Activated T-helper 1 cell treated with anti-CD3 and anti-CD28 coated beads, Interleukin-12 subunit alpha, Interleukin-12 subunit beta, Interleukin-2, Interleukin-4 antibody, amounts not matched to agents 30 ng/mL and 10 ng/mL and 1 ng/mL, durations not matched to agents 14 hours and 24 hours and 36 hours (primary cell): ENCODE results near the gene GRK3. TPM values are rescaled to one million over a fixed set of nuclear protein-coding genes. Genes with fewer than 3 reads are reported as not detected.
"Not testable (repeated sequence)": the region's sequence is repeated elsewhere in the genome, so short reads cannot be mapped to it uniquely, and the experiment has no call there.

Experiments
- DNase-seq: peaks from one replicate; pipeline ENCODE4 v3.0.0; 2021; ENCODE audit warnings: low spot score
- H3K27ac Mint-ChIP-seq: one replicate; pipeline ENCODE4 v1.8.0; 2021; ENCODE audit warnings: mild to moderate bottlenecking, mixed read lengths
- H3K27me3 Mint-ChIP-seq: one replicate; pipeline ENCODE4 v1.8.0; 2022; ENCODE audit warnings: mild to moderate bottlenecking, moderate library complexity, mixed read lengths; ENCODE audit not compliant: insufficient read depth
- H3K36me3 Mint-ChIP-seq: one replicate; pipeline ENCODE4 v1.8.0; 2021; ENCODE audit warnings: low read depth, mixed read lengths
- H3K4me1 Mint-ChIP-seq: one replicate; pipeline ENCODE4 v1.8.0; 2021; ENCODE audit warnings: low read depth, mixed read lengths
- H3K4me3 Mint-ChIP-seq: one replicate; pipeline ENCODE4 v1.8.0; 2021; ENCODE audit warnings: mild to moderate bottlenecking, moderate library complexity, mixed read lengths
- H3K9me3 Mint-ChIP-seq: one replicate; pipeline ENCODE4 v1.8.0; 2021; ENCODE audit warnings: mixed read lengths
- intact Hi-C: fragments of 100-400 bp; cut with micrococcal nuclease; formaldehyde crosslinking; loops from one replicate; pipeline ENCODE4 v1.15.1; 2024
- total RNA-seq: library from RNA; stranded (reverse); gene quantifications from 2 replicates; pipeline ENCODE4 v1.2.3, GENCODE V29; 2022

The GRK3 gene
- total RNA-seq, 1 donor from 2014 or later = 33.0 TPM

DNA sequence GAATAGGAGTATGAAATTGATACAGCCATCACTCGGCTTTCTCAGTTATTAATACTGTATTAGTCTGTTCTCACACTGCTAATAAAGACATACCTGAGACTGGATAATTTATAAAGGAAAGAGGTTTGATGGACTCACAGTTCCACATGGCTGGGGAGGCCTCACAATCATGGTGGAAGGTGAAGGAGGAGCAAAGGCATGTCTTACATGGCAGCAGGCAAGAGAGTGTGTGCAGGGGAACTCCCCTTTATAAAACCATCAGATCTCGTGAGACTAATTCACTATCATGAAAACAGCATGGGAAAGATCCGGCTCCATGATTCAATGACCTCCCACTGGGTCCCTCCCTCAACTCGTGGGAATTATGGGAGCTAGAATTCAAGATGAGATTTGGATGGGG lies 25.2 kb downstream of the GRK3 start:
- peaks cover 20% of the 10 kb centered on the region for H3K4me1 Mint-ChIP-seq
- peaks cover 27% of the 10 kb centered on the region for H3K36me3 Mint-ChIP-seq
- intact Hi-C loops, H3K27me3 Mint-ChIP-seq, DNase-seq, H3K4me3 Mint-ChIP-seq, H3K27ac Mint-ChIP-seq: not testable (repeated sequence)
- H3K9me3 Mint-ChIP-seq = peaks cover 15% of the 10 kb centered on the region

DNA sequence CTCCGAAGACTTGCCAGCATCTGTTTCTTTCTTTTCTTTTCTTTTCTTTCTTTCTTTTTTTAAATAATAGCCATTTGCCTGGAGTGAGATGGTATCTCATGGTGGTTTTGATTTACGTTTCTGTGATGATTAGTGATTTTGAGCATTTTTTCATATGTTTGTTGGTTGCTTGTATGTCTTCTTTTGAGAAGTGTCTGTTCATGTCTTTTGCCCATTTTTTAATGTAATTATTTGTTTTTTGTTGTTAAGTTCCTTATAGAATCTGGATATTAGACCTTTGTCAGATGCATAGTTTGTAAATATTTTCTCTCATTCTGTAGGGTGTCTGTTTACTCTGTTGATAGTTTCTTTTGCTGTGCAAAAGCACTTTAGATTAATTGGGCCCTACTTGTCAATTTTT lies 28.8 kb downstream of the GRK3 start:
- H3K27ac Mint-ChIP-seq, H3K4me3 Mint-ChIP-seq, DNase-seq, intact Hi-C loops, H3K27me3 Mint-ChIP-seq: not testable (repeated sequence)
- peaks cover 16% of the 10 kb centered on the region for H3K4me1 Mint-ChIP-seq
- peaks cover 30% of the 10 kb centered on the region for H3K9me3 Mint-ChIP-seq
- peaks cover 44% of the 10 kb centered on the region for H3K36me3 Mint-ChIP-seq

DNA sequence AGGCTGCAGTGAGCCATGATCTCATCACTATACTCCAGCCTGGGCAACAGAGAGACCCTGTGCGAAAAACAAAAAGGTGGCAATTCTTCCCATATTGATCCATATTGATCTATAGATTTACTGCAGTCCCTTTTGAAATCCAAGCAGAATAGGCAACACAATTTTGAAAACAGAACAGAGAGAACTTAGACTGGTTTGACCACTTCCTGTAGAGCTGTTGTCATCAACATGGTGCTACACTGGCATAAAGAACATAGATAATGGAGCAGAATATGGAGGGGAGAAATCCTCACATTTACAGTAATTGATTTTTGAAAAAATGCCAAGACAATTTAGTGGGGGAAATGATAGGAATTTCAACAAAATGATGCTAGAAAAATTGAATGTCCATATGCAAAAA lies 34.1 kb downstream of the GRK3 start:
- peaks cover 18% of the 10 kb centered on the region for H3K9me3 Mint-ChIP-seq
- H3K36me3 Mint-ChIP-seq = peaks cover 33% of the 10 kb centered on the region
- intact Hi-C loops = no loop called here
- no peak for DNase-seq
- no peaks in the 10 kb centered on the region for H3K27me3 Mint-ChIP-seq
- H3K4me3 Mint-ChIP-seq = no peak overlapping the region
- H3K27ac Mint-ChIP-seq = no peak overlapping the region
- H3K4me1 Mint-ChIP-seq = peaks cover 24% of the 10 kb centered on the region

DNA sequence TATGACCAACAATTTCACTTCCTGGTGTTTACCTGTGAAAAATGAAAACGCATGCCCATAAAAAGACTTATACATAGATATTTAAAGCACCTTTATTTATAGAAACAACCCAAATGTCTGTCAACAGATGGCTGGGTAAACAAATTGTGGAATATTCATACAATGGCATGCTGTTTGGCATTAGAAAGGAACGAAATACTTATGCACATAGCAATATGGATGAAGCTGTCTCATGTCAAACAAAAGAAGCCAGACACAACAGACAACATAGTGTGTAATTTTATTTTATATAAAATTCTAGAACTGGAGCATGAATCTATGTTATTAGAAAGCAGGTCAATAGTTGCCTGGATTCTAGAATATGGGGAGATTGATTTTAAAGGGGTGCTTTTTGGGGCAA lies 38.0 kb downstream of the GRK3 start:
- Mint-ChIP-seq H3K36me3 (peaks cover 24% of the 10 kb centered on the region), H3K9me3 (peaks cover 7% of the 10 kb centered on the region), H3K27me3 (no peaks in the 10 kb centered on the region), H3K4me1 (peaks cover 21% of the 10 kb centered on the region), H3K27ac (no peak overlapping the region), H3K4me3 (no peak overlapping the region)
- DNase-seq = no peak
- intact Hi-C loops = no loop called here

DNA sequence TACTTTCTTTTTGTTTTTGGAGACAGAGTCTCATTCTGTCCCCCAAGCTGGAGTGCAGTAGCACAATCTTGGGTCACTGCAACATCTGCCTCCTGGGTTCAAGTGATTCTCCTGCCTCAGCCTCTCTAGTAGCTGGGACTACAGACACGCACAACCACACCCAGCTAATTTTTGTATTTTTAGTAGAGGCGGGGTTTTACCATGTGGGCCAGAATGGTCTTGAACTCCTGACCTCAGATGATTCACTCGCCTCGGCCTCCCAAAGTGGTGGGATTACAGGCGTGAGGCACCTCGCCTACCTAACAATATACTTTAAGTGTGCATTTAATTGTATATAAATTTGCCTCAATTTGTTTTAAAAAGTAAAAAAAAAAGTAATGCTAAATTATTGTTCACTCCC lies 38.4 kb downstream of the GRK3 start:
- Mint-ChIP-seq H3K36me3 (peaks cover 19% of the 10 kb centered on the region), H3K27ac (no peak overlapping the region), H3K9me3 (peaks cover 2% of the 10 kb centered on the region), H3K4me1 (peaks cover 18% of the 10 kb centered on the region), H3K4me3 (no peak overlapping the region), H3K27me3 (no peaks in the 10 kb centered on the region)
- intact Hi-C loops = no loop called here
- no peak for DNase-seq

DNA sequence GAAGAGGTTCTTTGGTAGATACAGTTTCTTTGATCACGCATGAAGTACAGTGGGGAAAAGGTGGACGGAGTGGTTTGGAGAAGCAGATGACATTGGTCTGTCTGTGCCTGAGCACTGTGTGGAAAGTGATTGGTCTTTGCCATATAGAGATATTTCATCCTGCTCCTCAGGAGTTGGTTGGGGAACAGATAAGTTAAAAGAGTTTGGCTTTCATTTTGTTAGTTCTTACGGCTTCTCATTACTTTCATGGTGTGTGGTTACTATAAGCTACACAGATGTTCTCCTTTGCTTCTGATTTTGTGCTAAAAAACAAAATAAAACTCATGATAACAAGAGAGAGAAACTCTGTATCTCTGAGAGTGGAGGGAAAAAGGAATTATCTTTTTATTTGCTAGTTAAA lies 40.7 kb downstream of the GRK3 start:
- intact Hi-C loops, H3K27ac Mint-ChIP-seq, DNase-seq, H3K27me3 Mint-ChIP-seq, H3K4me3 Mint-ChIP-seq, H3K9me3 Mint-ChIP-seq: not testable (repeated sequence)
- Mint-ChIP-seq H3K36me3 (peaks cover 13% of the 10 kb centered on the region), H3K4me1 (peaks cover 19% of the 10 kb centered on the region)

DNA sequence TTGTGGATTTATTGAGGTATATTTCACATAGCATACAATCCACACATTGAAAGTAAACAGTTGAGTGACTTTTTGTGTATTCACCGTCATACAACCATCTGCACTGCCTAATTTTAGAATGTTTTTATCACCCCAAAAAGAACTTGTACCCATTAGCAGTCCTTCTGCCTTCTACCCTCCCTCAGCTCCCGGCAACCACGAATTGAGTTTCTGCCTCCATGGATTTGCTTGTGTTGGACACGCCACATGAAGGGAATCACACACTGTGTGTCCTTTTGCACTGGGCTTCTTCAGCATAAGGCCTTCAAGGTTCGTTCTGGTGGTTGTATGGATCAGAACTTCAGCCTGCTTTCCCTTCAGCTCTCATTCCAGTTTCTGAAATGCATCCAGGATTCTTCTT lies 41.1 kb downstream of the GRK3 start:
- H3K27me3 Mint-ChIP-seq, H3K9me3 Mint-ChIP-seq, H3K27ac Mint-ChIP-seq, H3K4me3 Mint-ChIP-seq, DNase-seq, intact Hi-C loops: not testable (repeated sequence)
- Mint-ChIP-seq H3K4me1 (peaks cover 19% of the 10 kb centered on the region), H3K36me3 (peaks cover 16% of the 10 kb centered on the region)

DNA sequence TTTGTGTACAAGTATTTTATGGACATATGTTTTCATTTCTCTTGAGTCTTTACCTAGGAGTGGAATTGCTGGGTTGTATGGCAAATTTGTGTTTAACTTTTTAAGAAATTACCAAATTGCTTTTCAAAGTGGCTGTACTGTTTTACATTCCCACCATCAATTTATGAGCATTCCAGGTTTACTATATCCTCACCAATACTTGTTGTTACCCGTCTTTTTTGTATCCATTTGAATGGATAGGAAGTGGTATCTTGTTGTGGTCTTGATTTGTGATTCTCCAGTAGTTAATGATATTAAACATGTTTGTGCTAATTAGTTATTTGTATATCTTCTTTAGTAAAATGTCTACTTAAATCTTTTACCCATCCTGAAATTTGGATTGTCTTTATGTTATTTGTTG lies 46.8 kb downstream of the GRK3 start:
- intact Hi-C loops, H3K4me3 Mint-ChIP-seq, DNase-seq, H3K27me3 Mint-ChIP-seq, H3K27ac Mint-ChIP-seq: not testable (repeated sequence)
- H3K9me3 Mint-ChIP-seq = peaks cover 17% of the 10 kb centered on the region
- H3K4me1 Mint-ChIP-seq = peaks cover 18% of the 10 kb centered on the region
- peaks cover 27% of the 10 kb centered on the region for H3K36me3 Mint-ChIP-seq

DNA sequence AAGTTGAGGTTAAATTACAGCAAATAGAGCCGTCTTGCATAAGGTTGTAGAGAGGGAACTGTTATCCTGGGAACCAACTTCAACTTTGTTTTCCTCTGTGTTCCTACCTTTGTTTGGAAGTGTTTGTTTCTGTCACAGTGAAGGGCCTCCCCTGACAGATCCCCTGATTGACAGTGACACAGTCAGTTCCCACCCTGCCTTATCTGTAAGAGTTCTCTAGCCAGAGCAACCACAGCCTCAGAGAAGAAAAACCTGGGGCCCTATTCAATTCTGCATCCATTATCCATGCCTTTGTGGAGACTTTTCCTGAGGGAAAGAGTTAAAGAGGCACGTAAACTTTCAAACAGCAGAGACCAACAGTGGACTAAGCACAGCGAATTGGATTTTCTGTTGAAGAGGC lies 48.7 kb downstream of the GRK3 start:
- DNase-seq, intact Hi-C loops, H3K27ac Mint-ChIP-seq, H3K27me3 Mint-ChIP-seq, H3K4me3 Mint-ChIP-seq: not testable (repeated sequence)
- H3K36me3 Mint-ChIP-seq = peaks cover 27% of the 10 kb centered on the region
- H3K9me3 Mint-ChIP-seq = peaks cover 17% of the 10 kb centered on the region
- H3K4me1 Mint-ChIP-seq = peaks cover 21% of the 10 kb centered on the region

DNA sequence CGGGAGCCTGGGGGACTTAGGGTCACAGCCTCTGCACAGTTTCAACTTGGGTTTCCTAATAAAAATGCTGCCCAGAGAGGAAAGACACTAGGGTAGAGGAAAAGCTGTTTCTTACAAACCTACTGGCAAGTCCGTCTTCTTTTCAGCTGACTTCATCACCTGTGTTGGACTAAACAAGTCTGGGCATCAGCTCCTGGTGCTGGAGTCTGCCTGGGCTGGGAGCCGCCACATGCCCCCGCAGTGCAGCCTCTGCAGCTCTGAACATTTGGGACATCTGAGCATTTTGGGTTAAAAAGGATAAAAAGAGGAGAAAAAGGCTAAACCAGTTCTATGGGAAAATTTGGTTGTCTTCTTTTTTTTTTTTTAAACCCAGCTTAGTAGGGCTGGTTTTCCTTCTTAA lies 49.1 kb downstream of the GRK3 start:
- H3K36me3 Mint-ChIP-seq = peaks cover 28% of the 10 kb centered on the region
- intact Hi-C loops = not testable (repeated sequence)

DNA sequence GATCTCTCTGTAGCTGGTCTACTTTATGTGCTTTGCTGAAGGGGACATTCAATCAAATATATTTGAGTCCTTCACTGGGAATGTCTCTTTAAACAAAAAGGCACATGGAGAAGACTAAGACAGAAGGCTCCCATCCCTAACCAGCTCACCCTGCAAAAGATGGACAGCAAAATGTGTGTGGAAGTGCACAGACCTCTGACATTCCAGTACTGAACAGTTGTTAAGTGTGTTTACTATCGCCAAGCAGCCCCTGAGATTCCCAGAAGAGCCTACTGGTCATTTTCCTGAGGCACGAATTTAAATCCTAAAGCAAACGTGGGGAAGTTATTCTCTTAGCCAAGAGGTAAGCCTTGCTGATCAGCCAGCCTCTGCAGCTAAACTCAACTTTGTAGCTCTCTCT lies 50.3 kb downstream of the GRK3 start:
- peaks cover 27% of the 10 kb centered on the region for H3K4me1 Mint-ChIP-seq
- intact Hi-C loops, H3K27ac Mint-ChIP-seq, H3K4me3 Mint-ChIP-seq, H3K27me3 Mint-ChIP-seq, DNase-seq: not testable (repeated sequence)
- H3K36me3 Mint-ChIP-seq = peaks cover 30% of the 10 kb centered on the region
- H3K9me3 Mint-ChIP-seq = peaks cover 17% of the 10 kb centered on the region

More for the DNA sequence above, 49.1 kb downstream of the GRK3 start:
- H3K27me3 Mint-ChIP-seq, H3K27ac Mint-ChIP-seq, H3K4me3 Mint-ChIP-seq, DNase-seq: not testable (repeated sequence)
- Mint-ChIP-seq H3K4me1 (peaks cover 21% of the 10 kb centered on the region), H3K9me3 (peaks cover 17% of the 10 kb centered on the region)

DNA sequence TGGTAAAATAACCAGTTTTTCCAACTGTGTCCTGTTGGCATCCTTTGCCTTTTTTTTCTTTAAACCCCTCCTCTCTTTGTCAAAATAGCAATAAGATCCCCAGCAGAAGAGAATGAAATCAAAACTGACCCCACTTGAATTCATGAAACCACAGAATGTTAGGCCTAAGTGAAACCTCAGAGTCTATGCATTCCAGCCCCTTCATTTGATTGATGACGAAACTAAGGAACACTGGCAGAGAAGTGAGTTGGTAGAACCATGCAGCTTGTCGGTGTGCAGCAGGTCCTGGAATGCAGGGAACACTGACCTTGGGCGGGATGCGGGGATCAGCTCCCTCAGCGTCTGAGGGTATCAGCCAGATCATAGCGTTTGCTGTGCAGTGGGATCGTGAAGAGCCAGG lies 57.5 kb downstream of the GRK3 start:
- Mint-ChIP-seq H3K27ac (peak overlapping the region; percentile 3), H3K4me3 (no peak overlapping the region), H3K4me1 (peaks cover 67% of the 10 kb centered on the region), H3K36me3 (peaks cover 19% of the 10 kb centered on the region), H3K9me3 (no peaks in the 10 kb centered on the region), H3K27me3 (no peaks in the 10 kb centered on the region)
- no peak for DNase-seq
- intact Hi-C loops = loop anchor here (2.0 to 5.0 kb wide), 2 partner anchors 57 to 125 kb away; partner anchors contain the start of gene GRK3

DNA sequence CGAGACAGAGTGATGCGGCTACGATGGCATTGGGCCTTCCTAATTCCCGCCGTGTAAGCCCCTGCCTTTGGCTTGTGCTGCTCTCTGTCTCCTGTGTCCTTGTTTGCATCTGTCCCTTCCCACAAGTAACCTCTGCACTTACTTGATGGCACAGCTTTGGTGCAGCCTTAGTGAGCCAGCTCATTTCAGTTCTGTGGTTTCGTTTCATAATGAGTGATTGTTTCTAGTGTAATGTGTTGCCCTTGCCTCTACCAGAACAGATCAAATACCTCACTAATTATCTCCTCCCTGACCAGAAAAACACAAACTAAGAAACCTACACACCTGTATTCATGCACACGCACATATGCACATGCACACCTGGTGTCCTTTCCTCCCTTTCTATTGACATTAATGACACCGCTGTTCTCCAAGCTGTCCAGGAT lies 58.8 kb downstream of the GRK3 start:
- Mint-ChIP-seq H3K4me1 (peaks cover 63% of the 10 kb centered on the region), H3K4me3 (peak overlapping the region; percentile 23), H3K9me3 (no peaks in the 10 kb centered on the region), H3K27ac (peak overlapping the region; percentile 54), H3K36me3 (peaks cover 19% of the 10 kb centered on the region), H3K27me3 (no peaks in the 10 kb centered on the region)
- intact Hi-C loops = loop anchor here (1.0 to 5.0 kb wide), 3 partner anchors 49 to 124 kb away; partner anchors contain the start of gene GRK3
- no peak for DNase-seq

DNA sequence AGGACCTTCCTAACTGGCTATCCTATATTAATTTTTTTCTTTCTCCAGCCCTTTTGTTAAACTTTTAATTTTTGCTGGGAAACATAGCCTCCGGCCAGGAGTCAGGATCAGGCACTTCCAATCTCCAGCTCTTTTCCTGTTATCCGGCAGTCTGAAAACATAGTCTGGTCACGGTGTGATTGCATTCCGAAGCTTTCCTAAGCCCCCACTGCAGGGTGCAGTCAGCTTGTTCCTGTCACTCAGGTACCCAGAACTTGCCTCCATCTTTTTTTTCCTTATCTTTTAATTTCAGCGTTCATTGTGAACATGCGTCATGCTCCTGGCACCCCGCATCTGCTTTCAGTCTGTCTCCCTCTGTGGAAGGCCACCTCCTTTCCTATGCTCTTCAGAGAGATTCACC lies 59.4 kb downstream of the GRK3 start:
- no peaks in the 10 kb centered on the region for H3K27me3 Mint-ChIP-seq
- peak overlapping the region; percentile 54 for H3K27ac Mint-ChIP-seq
- H3K36me3 Mint-ChIP-seq = peaks cover 18% of the 10 kb centered on the region
- no peaks in the 10 kb centered on the region for H3K9me3 Mint-ChIP-seq
- no peak for DNase-seq
- peaks cover 58% of the 10 kb centered on the region for H3K4me1 Mint-ChIP-seq
- intact Hi-C loops = loop anchor here (1.0 to 5.0 kb wide), 5 partner anchors 48 to 135 kb away; partner anchors contain the start of gene GRK3
- H3K4me3 Mint-ChIP-seq = no peak overlapping the region
